ENCODE data around the gene ABAT.

GRCh38 chr16:8689686-8690085 lies 15.3 kb downstream of the ABAT start:
- TF ChIP-seq CTCF (IDR thresholded peaks at IDR 0.05), result no peak
- no peak for TF ChIP-seq POLR2A (IDR thresholded peaks at IDR 0.05)
